Posterior vena cava (tissue), 2 donors: Measurements from ENCODE around the gene CWC25. TPM values are rescaled to one million over a fixed set of nuclear protein-coding genes. Genes with fewer than 3 reads are reported as not detected.
"Not testable (repeated sequence)": the region's sequence is repeated elsewhere in the genome, so short reads cannot be mapped to it uniquely, and the experiment has no call there.

Experiments
- DNase-seq: peaks from one replicate; pipeline ENCODE4 v3.0.0-alpha.2; 2020; ENCODE audit warnings: low spot score
- intact Hi-C, 2 donors: fragments of 100-400 bp; cut with DNase I; formaldehyde crosslinking; loops; one replicate each; pipeline versions ENCODE4 v1.14.1 to v1.14.2; 2022 to 2023
- total RNA-seq, 2 donors: library from RNA; stranded (reverse); fragmentation: NEBNext Ultra II Directional; extraction: Animal tissue kit (Norgen Biotek cat#: 25700); gene quantifications; one replicate each; pipeline ENCODE4 v1.2.1, GENCODE V29; 2021
- donor health status: DM: yes; HTN: yes; CAD: no.
- donor health status: DM: yes; HTN: yes; CAD: no.

Gene CWC25
- total RNA-seq, 2 donors from 2014 or later = 13.6 to 14.9 TPM

DNA sequence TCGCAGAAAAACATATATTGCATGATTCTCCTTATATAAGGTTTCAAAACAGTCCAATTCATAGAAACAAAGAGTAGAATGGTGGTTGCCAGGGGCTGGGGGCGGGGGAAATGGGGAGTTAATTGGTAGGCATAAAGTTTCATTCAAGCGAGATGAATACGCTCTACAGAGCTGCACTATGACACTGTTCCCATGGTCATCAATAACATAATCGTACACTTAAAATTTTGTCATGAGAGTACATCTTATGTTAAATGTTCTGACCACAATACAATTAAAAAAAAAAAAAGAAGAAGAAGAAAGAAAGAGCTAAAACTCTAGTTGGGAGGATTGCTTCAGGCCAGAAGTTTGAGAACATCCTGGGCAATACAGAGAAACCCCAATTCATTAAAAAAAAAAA is 30.9 kb downstream of the CWC25 start:
- DNase-seq = no peak
- intact Hi-C loops = no loop called here

DNA sequence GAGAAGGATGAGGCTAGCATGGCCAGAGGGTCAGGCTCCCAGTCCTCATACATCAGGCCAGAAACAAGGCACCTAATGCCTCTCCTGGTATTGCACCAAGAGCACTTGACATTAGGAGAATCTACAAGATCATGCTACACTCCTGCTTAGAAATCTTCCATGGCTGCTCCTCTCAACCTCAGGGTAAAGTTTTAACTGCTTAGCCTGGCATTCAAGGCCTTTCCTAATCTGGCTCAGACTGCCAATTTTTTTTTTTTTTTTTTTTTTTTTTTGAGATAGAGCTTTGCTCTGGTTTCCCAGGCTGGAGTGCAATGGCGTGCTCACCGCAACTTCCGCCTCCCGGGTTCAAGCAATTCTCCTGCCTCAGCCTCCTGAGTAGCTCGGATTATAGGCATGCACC is 34.0 kb downstream of the CWC25 start:
- intact Hi-C loops = no loop called here
- no peak for DNase-seq

DNA sequence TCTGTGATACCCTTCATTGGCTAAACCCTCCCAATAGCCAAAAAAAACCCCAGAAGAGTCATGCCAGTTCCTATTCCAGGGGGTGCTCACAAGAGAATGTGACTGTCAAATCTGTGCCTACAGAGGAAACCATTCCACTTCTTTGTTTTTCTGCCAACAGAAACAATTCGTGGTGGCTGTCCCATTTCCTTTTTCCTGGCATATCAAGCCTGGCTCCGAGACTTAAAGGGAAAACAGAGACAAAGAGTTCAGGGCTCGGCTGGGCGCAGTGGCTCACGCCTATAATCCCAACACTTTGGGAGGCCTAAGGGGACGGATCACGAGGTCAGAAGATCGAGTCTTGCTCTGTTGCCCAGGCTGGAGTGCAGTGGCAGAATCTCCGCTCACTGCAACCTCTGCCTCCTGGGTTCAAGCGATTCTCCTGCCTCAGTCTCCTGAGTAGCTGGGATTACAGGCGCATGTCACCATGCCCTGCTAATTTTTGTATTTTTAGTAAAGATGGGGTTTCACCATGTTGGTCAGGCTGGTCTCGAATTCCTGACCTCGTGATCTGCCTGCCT is 34.9 kb downstream of the CWC25 start:
- intact Hi-C loops = not testable (repeated sequence)

DNA sequence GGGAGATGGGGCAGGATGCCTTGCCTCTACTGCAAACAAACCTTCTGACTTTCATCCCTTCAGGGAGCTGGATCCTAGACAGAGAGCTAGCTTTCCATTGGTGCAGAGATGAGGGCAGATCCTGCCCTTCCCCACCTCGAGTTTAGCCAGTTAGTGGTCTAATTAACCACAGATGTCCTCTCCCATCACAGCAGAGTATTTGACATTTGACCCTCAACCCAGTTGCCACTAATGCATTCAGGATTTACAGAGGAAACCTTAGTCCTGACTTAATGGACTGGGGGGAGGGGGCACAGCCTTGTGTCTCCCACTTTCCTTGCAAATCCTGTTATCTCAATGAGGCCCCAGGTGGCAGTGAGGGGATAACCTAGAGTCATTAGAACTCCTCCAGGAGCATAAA is 35.9 kb downstream of the CWC25 start:
- intact Hi-C loops = no loop called here

More for the DNA sequence above, 34.9 kb downstream of the CWC25 start:
- DNase-seq = not testable (repeated sequence)

DNA sequence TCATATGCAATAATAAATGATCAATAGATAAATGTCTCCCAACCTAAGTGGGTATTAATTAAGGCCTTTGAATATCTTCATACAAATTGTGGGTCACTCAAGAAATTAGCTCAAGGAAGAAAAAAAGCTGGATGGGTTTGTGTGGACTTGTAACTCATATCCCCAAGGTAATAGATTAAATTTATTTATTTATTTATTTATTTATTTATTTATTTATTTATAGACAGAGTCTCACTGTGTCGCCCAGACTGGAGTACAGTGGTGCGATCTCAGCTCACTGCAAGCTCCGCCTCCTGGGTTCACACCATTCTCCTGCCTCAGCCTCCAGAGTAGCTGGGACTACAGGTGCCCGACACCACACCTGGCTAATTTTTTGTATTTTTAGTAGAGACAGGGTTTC is 37.1 kb downstream of the CWC25 start:
- intact Hi-C loops = not testable (repeated sequence)

More for the DNA sequence above, 35.9 kb downstream of the CWC25 start:
- DNase-seq = no peak

DNA sequence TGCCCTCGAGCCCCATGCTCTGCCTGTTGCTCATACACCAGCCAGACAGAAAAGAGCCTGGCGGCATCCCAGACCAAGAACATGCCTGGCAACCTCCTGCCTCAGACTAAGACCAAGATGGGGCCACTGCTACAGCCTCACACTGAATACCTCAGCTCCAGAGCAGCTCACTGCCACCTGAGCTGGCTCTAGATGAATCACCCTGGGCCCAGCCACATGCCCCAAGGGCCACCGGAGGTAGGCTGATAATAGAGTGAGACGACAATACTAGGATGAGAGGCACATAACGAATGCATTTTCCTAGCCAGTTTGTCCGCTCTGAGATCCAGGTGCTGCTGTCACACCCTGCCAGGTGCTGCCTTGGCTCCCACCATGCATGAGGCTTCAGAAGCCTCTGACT is 38.7 kb downstream of the CWC25 start:
- intact Hi-C loops = no loop called here
- no peak for DNase-seq

More for the DNA sequence above, 37.1 kb downstream of the CWC25 start:
- DNase-seq = not testable (repeated sequence)

DNA sequence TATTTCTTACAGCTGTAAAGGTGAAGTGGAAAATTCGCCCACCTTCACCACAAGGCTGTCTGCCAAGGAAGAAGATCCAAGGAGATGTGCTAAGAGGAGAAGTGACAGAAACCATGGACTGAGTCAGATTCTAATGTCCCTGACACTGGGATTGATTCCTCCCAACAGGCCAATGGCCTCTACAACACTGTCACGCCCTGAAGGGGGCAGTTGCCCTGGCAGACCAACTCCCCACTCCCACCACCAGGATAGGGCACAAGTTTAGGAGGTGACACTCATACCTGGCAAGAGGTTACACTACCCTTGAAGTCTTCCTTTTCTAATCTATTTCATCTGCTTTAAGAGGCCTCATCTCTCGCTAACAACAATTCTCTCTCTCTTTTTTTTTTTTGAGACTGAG is 41.9 kb downstream of the CWC25 start:
- no peak for DNase-seq
- intact Hi-C loops = no loop called here

DNA sequence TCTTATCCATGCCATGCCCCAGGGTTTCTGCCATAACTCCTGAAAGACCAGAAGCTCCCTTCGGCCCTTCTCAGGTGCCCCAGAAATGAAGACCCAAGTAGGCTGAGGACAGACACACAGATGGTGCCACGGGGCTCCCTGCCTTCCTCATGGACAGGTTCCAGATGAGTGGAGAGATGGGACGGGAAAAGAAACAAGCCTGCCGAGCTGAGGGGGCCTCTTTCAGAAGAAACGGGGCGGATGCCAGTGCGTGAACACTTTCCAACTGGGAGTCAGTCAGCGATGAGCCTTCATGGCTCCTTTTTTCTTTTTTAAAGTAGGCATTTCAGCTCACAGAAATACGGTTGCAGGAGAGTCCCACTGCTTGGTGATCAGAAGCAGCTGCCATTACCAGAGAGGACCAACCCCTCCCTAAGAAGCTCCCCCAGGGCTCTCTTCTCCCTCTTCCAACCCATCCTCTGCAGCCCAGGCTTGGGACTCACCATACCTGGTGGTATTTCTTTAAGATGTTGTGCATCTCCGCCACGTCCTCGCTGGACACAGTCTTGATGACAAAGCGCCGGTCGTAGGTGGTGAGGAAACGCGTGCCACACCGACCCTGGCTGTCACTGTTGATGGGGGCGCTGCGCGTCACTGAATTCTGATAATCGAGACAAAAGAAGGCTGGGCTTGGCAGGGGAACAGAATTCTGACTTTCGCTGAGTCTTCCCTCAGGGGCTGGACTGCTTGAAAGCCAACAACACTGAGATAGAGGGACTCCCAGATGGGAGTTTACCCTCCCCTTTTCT is 45.0 kb downstream of the CWC25 start:
- no peak for DNase-seq
- intact Hi-C loops = loop anchor here in 1 of 2 donors (10.0 kb wide), 1 partner anchor 415 kb away; the partner anchor contains the start of gene CACNB1

DNA sequence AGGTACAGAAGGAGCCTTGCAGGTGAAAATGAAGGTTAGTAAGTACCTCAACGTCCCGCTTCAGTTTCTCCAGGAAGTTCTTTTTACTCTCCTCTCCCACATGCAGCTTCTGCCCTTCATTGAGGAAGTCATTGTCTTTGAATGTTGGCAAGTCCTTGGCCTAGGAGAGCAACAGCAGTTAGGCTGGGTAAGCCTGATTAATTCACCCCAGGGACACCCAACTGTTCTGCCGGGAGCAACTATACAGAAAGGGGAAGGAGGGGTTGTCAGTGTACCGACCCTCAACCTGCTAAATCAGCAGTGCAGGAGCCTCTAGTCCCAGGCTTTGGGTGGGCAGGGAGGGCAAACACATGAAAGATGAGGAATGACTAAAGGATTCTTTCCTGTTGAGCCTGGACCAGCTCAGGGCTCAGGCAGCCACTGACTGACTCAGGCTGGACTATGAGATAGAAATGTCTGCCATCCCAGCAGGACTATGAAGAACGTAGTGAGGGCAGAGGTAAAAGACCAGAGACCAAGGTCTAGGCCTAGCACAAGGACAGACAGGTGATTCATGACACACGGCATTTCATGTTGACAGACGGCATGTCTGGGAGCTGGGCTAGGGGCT is 47.4 kb downstream of the CWC25 start:
- intact Hi-C loops = loop anchor here in 1 of 2 donors (10.0 kb wide), 1 partner anchor 417 kb away; the partner anchor contains the start of gene CACNB1
- DNase-seq = no peak

DNA sequence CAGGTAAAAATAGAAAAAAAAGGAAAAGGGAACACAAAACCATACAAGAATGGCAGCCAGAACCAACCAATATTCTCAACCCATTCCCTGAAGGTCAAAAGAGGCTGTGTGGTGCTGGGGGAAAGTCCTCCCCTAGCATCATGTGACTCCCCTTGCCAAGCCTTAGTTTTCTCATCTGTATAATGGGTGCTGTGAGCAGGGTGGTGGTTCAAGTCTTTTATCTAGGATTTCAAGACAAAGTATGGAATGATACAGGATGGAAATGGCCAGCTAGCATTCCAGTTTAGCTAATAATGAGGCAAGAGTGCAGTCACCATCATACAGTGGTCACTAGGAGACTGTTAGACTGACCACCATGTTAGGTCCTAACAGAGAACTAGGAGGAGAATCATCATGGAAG is 51.9 kb downstream of the CWC25 start:
- intact Hi-C loops = loop anchor here in 1 of 2 donors (10.0 kb wide), 1 partner anchor 422 kb away; the partner anchor contains the start of gene CACNB1
- DNase-seq = no peak

DNA sequence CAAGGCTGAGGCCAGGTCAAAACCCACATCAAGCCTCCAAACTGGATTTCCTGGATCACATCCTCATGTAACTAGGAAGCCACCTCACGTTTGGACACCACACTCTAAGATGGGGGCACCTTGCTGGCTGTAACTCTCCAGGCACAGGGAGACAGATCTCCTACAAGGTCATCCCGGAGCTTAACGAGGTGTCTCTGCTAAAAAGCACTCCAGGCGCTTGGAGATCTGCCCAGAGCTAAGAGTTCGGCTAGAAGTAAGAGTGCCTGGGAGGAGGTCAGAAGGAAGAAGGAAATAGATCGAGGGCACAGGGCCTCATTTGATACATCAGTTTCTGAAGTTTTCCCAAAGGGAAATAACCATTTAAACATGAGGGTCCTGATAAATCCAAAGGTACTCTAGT is 56.7 kb downstream of the CWC25 start:
- intact Hi-C loops = no loop called here

DNA sequence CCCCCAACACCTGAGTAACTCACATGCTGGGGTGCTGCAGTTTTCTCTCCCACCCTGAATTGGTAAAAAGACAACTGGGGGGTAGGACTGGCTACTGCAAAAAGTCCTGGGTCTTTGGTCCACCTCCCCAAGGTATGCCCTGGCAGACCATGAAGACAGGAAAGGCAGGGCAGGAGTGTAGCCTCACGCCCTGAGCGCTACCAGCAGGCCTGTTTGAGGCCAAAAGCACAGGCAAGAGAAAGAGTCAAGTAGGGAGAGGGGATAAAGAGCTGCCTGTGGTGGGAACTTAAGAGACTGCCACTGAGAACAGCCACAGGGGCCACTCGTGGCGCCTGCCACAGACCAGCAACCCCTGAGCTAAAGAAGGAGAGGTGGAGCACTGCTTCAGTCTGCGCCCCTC is 58.8 kb downstream of the CWC25 start:
- intact Hi-C loops = no loop called here
- no peak for DNase-seq

More for the DNA sequence above, 56.7 kb downstream of the CWC25 start:
- DNase-seq = no peak

DNA sequence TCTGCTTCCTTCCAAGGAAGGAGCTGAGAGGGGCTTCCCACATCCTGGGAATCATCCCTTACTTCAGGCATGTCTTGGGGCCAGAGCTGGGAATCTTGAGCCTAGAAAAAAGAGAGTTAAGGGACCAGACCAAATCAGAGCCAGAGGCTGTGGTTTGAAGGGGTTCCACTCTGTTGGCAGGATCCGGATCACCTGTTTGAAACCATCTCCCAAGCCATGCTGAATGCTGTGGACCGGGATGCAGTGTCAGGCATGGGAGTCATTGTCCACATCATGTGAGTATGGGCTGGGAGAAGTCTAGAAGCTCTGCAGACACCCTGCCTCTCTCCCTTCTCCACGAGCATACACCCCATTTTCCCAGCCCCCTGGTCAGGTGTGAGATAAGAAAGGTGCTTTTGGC is 62.9 kb downstream of the CWC25 start:
- no peak for DNase-seq
- intact Hi-C loops = no loop called here

DNA sequence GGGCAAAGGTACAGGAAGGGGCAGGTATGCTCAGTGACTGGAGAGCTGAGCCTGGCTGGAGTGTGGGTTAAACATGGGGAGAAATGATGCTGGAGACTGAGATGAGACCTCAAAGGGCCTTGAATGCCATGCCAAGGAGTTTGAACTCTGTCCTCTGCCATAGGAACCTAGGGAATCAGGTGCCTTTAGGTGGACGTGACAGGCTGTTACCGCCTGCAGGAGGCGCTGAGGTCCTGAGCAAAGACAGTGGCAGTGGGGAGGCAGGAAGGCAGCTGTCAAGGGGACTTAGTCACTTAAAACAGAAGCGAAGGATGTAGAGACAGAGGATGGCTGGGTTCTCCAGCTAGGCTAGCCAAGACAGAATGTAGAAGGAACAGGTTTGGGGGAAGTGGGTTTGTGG is 63.5 kb downstream of the CWC25 start:
- intact Hi-C loops = no loop called here

DNA sequence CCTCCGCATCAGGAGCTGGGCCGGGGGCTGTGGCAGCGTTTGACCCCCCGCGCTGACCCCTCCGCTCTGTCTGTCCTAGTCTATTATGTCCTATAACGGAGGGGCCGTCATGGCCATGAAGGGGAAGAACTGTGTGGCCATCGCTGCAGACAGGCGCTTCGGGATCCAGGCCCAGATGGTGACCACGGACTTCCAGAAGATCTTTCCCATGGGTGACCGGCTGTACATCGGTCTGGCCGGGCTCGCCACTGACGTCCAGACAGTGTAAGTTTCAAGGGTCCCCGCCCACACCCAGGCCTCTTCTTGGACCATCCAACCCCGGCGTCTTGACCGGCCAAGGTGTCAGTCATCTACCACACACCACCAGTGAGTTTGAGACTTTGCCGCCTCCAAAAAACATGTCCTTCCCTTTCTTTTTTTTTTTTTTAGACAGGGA is 72.0 kb downstream of the CWC25 start:
- DNase-seq = no peak
- intact Hi-C loops = no loop called here

More for the DNA sequence above, 63.5 kb downstream of the CWC25 start:
- DNase-seq = no peak

DNA sequence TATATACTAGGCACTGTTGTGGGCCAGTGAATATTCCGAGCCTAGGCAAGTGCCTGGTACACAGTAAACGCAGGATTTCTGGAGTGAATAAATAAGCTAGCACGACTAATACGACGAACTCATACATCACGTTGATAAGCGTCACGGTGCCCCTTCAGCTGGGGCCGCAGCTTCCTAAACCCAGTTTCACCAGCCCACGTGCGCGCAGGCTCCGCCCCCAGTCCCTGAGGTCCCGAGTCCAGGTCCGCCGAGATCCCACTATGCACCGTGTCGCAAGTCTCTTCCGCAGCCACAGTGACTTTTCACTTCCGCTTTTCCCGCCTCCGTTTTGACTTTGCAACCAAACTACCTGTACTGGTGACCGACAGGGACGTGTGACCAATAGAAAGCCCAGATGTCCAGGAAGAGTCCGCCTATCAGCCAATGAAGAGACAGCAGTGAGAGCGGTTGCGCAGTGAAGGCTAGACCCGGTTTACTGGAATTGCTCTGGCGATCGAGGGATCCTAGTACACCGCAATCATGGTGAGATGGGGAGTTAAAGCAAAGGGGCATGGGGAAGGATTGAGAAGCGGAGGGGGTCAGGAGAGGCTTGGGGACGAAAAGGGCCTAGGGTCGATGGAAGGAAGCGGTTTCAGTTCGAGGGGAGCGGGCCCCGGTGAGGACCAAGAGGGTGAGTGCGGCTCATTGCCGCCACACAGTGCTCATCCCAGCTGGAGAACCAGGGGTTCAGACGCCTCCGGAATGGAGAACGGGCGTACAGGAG is 72.6 kb downstream of the CWC25 start, which contains the start of gene PSMB3:
PSMB3 (plus strand) TSS at position 434 of the 763 bp plus-strand sequence; CDS start at position 520, 86 bp downstream.
- intact Hi-C loops = no loop called here
- DNase-seq = peak; percentile 98

DNA sequence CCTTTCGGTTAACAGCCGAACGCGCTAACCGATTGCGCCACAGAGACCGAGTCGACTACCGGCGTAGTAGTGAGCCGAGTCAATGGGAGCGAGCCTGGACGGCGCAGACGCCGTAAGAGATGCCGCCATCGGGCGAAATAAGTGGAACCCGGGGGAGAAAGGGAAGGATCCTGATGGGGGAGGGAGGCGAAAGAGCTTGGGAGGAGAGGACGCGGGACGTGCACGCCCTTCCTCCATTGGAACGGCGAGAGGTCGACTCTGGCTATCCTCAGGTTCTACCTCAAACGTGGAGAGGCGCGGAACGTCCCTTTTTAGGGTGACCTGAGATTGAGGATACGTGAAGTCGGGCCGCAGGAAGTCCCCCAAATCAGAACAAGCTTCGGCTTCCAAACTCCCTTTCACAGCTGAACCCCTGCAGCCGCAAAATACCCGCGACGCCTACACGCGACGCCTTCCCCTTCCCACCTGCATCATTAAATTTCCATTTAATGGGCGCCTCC is 73.3 kb downstream of the CWC25 start:
- peak; percentile 94 for DNase-seq
- intact Hi-C loops = no loop called here

DNA sequence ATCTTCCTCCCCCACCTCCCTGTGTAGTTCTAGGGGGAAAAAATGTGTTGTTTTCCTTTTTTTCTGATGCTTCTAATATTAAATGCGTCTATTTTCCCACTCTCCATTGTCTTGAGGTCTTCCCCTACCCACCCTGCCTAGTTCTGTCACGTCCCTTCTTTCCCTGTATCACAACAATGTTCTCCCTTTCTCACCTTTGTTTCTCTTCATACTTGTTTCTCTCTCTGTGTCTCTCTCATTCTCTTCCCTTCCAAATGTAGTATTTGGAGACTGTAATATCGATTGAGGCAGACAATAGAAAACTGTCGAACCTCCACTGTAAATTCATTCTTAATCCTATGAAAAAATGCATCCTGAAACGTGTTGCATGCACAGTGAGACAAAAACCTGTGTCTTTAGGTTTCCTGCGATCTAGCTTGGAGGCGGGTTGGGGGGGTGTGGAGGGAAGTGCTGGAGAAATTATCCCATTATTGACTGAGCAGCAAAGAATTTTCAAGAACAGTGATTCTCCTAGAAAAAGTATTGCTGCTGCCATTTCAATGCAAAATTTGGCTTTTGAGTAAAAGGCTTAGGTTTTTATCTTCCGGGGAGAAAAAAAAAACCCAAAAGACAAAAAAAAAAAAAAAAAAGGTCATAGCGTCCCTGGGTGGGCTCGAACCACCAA is 73.8 kb downstream of the CWC25 start:
- no peak for DNase-seq
- intact Hi-C loops = no loop called here
